Stimulated activated naive CD8-positive, alpha-beta T cell treated with anti-CD3 and anti-CD28 coated beads, Interleukin-15, amount 100 ng/mL, for 72 hours (primary cell): ENCODE results near the gene MCTP2.
"Not testable (repeated sequence)": the region's sequence is repeated elsewhere in the genome, so short reads cannot be mapped to it uniquely, and the experiment has no call there.

ENCODE experiments used
- ATAC-seq: fragments of 150-1000 bp; cut with Tn5 transposase; 2 replicates; pipeline ENCODE4 v1.10.0; 2021; ENCODE audit warnings: mild to moderate bottlenecking, moderate library complexity
- DNase-seq, 2 donors: peaks; one replicate each; pipeline ENCODE4 v3.0.0; 2021 to 2022
- H3K27ac Mint-ChIP-seq, 2 donors: one replicate each; pipeline ENCODE4 v1.8.0; 2022; ENCODE audit warnings: mild to moderate bottlenecking in 2 of 2, mixed read lengths in 2 of 2, moderate library complexity in 2 of 2
- H3K27me3 Mint-ChIP-seq: one replicate; pipeline ENCODE4 v1.8.0; 2022; ENCODE audit warnings: mixed read lengths
- H3K4me1 Mint-ChIP-seq: one replicate; pipeline ENCODE4 v1.8.0; 2022; ENCODE audit warnings: mild to moderate bottlenecking, mixed read lengths
- H3K4me3 Mint-ChIP-seq, 2 donors: one replicate each; pipeline ENCODE4 v1.8.0; 2022; ENCODE audit warnings: mild to moderate bottlenecking in 2 of 2, mixed read lengths in 2 of 2, moderate library complexity in 1 of 2
- H3K9me3 Mint-ChIP-seq, 2 donors: one replicate each; pipeline ENCODE4 v1.8.0; 2022; ENCODE audit warnings: mixed read lengths in 2 of 2

Gene MCTP2

DNA sequence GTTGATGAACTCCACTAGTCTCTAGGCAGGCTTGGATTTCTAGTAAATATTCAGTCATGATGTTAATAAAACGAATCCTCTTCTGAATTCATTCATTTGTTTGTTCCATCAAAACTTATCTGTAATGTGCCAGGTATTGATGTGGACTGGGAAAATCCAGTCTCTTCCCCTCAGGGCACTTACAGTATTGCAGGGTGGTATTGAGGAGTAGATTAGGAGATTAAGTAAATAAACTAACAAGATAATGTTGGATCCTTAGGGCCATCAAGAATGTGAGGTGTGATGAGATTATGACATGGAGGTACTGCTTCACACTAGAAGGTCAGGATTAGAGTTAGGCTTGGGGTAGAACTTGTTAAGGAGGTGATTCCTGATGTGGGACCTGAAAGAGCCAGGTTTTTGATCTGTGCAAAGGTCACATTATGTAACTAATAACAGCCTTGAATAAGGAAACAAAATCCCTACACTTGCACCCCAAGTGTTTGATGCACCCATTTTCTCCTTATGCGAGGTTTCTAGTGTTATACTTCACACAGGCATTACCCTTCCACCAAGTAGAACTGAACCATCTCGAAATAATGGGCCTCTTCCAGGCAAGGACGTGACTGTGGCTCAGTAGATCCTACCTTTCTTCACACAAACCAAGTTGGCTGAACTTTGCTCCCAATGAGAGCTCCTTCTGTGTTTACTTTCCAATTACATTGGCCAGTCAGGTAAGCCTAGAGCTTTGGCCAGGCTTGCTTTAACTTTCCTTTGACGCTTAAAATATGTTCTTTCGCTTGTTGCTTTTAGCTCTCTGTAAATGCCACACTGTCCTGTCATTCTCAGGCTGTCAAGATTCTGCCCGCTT is 16.7 kb downstream of the MCTP2 start:
- peaks cover 2 to 3% of the 10 kb centered on the region in 2 donors for H3K9me3 Mint-ChIP-seq
- DNase-seq = no peak
- ATAC-seq = no peak
- H3K4me3 Mint-ChIP-seq = no peak overlapping the region
- peaks cover 17% of the 10 kb centered on the region for H3K4me1 Mint-ChIP-seq
- H3K27ac Mint-ChIP-seq = no peak overlapping the region
- H3K27me3 Mint-ChIP-seq = no peaks in the 10 kb centered on the region

DNA sequence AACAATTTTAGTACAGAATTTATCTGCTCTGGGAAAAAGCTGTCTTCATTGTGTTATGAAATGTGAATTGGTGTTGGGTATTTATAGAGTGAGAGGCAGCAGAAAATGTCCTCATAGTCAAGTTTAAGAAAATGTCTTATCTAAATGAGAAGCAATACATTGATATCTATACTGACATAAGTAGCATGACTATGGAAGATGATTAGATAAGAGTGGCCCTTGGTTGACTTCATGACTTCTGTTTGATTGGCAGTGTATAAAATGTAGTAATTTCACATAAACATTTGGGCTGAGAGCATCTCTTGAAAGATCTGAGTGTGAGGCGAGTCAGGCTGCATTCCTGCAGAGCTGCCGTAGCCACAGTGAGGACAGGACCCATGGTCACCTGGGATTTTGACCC is 19.4 kb downstream of the MCTP2 start:
- no peak overlapping the region for H3K4me3 Mint-ChIP-seq
- peaks cover 30% of the 10 kb centered on the region for H3K4me1 Mint-ChIP-seq
- no peak overlapping the region for H3K27ac Mint-ChIP-seq
- DNase-seq (no peak), ATAC-seq (no peak)
- H3K9me3 Mint-ChIP-seq = peaks cover 7% of the 10 kb centered on the region in 2 donors
- no peaks in the 10 kb centered on the region for H3K27me3 Mint-ChIP-seq

DNA sequence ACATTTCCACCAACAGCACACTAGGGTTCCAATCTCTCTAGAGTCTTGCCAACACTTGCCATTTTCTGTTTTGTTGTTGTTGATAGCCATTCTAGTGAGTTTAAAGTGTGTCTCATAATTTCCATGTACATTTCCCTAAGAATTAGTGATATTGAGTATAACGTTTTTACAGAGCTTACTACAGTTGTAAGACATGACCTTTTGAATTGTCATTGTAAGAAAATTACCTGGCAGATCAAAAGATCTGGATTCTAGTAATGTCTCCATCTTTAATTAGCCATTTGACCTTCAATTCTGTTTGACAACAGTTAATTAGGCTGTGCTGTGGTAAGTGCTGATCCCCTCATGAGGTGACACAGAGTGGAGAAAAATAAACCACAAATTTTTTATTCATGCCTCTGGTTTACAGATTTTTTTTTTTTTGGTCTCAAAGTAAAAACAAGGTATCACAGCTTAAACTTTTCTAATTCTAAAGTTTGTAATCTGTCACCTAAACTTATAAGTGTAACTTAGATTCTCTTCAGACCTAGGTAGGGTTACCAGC is 20.9 kb downstream of the MCTP2 start:
- DNase-seq (no peak), ATAC-seq (no peak)
- Mint-ChIP-seq H3K4me3 (no peak overlapping the region), H3K27ac (peak overlapping the region in 1 of 2 donors; percentile 13), H3K27me3 (no peaks in the 10 kb centered on the region), H3K9me3 (peaks cover 7% of the 10 kb centered on the region in 2 donors), H3K4me1 (peaks cover 32% of the 10 kb centered on the region)

DNA sequence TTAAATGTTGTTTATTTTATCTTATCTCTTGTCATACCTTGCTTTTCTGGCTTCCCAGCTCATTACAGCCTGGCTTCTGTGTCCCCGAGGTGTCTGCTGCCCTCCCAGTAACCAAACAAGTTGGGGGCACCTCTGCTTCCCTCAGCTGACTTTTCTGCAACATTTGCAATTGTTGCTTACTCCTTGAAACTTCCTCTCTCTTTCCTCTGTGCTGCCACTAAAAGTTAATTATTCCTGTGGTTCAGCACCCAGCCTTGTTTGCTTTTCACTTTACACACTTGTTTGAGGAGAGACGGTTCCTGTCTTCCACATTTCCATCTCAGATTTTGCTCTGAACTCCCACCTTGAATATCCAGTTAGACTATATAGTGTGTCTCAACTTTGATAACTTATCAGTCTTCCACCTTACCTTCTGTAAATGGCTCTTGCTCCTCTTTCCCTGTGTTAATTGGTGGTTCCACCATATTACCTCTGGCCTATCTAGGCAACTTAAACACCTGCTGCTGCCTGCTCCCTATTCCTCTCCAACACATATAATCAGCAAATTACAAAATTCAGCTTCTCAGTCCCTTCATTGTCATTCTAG is 21.6 kb downstream of the MCTP2 start:
- H3K4me3 Mint-ChIP-seq = peak overlapping the region in 1 of 2 donors; percentile 5
- peaks cover 7% of the 10 kb centered on the region in 2 donors for H3K9me3 Mint-ChIP-seq
- ATAC-seq = no peak
- H3K4me1 Mint-ChIP-seq = peaks cover 32% of the 10 kb centered on the region
- no peak for DNase-seq
- no peaks in the 10 kb centered on the region for H3K27me3 Mint-ChIP-seq
- H3K27ac Mint-ChIP-seq = no peak overlapping the region

DNA sequence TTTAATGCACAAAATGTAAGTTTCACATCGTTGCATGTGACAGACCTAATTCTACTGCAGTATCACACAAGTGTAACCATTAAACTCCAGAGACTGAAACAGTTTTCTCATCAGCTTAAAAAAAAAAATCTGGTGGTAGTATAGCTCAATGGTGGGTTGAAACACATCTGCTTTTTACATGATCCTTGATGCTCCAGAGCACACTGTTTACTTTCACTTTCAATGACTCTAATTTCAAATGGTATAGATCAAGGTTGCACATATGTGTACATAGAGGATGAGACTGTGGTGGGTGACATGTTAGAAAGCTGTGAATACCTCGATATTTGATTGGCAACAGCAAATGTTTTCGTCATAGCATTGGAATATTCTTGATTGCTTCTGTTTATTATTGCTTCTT is 22.4 kb downstream of the MCTP2 start:
- H3K27ac Mint-ChIP-seq = no peak overlapping the region
- DNase-seq = no peak
- peak overlapping the region in 1 of 2 donors; percentile 5 for H3K4me3 Mint-ChIP-seq
- H3K4me1 Mint-ChIP-seq = peaks cover 32% of the 10 kb centered on the region
- H3K27me3 Mint-ChIP-seq = no peaks in the 10 kb centered on the region
- peaks cover 7% of the 10 kb centered on the region in 2 donors for H3K9me3 Mint-ChIP-seq
- ATAC-seq = peak; percentile 74

DNA sequence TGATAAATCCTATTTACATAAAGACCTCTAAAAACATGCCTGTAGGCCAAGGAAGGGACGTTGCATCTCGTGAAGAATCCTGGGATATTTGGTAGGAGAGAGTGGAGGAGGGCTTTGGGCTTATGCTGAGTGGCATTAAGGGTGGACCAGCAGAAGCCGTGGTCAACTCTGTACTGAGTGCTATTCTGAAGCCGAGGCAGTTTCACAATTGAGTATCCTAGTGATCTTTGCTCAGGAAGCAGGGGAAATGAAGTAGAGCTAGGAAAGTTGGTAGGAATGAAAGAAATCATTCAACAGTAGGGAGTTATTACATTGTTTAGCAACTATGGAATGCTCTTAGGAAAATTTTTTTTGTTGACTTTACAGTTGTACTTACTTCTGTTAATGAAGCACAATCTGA is 24.2 kb downstream of the MCTP2 start:
- no peak for DNase-seq
- no peaks in the 10 kb centered on the region for H3K27me3 Mint-ChIP-seq
- no peak overlapping the region for H3K27ac Mint-ChIP-seq
- H3K4me1 Mint-ChIP-seq = peaks cover 49% of the 10 kb centered on the region
- peaks cover 7% of the 10 kb centered on the region in 2 donors for H3K9me3 Mint-ChIP-seq
- no peak for ATAC-seq
- no peak overlapping the region for H3K4me3 Mint-ChIP-seq

DNA sequence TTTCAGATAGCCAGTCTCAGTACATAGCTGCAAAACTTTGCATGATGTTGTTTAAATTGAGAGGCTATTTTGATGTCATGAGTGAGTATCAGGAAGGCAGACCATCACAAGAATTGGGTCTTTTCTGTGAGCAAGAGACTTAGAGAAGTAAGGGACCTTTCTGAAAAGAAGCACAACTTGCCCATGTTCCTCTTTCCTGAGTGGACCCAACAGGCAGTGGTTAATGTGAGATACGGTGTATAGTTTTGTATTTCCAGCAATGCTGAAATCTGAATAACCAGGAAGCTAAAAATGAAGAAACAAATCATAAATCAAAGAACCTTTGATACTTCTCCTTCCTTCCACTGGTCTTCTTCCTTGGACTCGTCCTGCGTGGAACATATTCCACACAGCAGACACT is 25.1 kb downstream of the MCTP2 start:
- no peak overlapping the region for H3K4me3 Mint-ChIP-seq
- peaks cover 49% of the 10 kb centered on the region for H3K4me1 Mint-ChIP-seq
- no peak overlapping the region for H3K27ac Mint-ChIP-seq
- no peak for ATAC-seq
- H3K9me3 Mint-ChIP-seq = peaks cover 7% of the 10 kb centered on the region in 2 donors
- no peaks in the 10 kb centered on the region for H3K27me3 Mint-ChIP-seq
- no peak for DNase-seq

DNA sequence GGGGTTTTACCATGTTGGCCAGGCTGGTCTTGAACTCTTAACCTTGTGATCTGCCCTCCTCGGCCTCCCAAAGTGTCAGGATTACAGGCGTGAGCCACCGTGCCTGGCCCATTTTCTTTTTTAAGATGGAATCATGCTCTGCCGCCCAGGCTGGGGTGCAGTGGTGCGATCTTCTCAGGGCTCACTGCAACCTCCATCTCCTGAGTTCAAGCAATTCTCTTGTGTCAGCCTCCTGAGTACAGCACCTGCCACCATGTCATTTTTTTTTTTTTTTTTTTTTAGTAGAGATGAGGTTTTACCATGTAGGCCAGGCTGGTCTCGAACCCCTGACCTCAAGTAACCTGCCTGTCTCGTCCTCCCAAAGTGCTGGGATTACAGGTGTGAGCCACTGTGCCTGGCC is 26.4 kb downstream of the MCTP2 start:
- H3K4me3 Mint-ChIP-seq, H3K27ac Mint-ChIP-seq, DNase-seq, H3K27me3 Mint-ChIP-seq, H3K9me3 Mint-ChIP-seq, ATAC-seq: not testable (repeated sequence)
- H3K4me1 Mint-ChIP-seq = peaks cover 41% of the 10 kb centered on the region

DNA sequence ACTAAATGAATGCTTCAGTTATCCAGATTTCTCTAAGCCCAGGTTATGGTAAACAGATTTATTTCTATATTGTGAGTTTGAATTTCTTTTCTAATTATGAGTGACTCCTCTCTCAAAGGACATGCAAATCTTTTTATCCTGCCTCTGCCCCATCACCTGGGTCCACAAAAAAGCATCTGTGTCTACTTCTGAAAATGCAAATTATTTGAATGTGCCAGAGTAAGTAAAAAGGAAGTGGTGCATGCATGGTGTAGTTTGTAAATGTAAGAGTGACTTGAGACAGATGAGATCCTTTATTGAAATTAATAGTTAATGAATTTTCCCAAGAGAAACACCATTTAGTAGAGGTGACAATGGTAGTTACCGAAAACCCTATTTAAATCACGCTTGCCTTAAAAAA is 26.9 kb downstream of the MCTP2 start:
- no peak overlapping the region for H3K27ac Mint-ChIP-seq
- ATAC-seq = no peak

DNA sequence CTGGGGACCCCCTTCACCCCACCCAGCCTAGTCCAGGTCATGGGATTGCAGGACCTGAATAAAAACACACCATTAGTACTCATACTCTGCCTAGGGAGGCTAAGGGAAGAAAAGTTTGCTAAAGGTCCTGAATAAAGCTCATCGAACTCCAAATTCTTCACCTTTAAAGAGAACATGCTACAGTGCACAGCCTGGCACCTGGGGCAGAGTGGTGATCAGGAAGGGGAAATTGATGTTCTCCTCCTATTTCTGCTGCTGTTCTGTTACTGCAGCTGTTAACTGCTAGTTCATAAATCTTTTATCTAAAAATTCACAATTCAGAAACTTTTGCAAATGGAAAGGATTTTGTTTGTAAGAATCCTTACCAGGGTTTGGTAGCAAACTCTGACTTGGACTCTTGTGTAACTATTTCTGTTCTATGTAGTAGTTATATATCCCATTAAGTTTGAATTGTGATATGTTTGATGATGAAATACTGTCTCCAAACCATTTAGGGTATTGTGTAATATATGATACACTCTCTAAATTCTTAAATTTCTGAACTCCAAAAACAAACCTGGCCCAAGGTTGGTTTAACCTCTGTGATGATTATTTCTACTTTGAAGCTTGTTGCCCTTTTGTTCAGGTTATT is 27.9 kb downstream of the MCTP2 start:
- H3K27ac Mint-ChIP-seq = no peak overlapping the region
- H3K4me3 Mint-ChIP-seq = no peak overlapping the region
- H3K27me3 Mint-ChIP-seq = no peaks in the 10 kb centered on the region
- H3K4me1 Mint-ChIP-seq = peaks cover 41% of the 10 kb centered on the region
- DNase-seq = no peak
- no peaks in the 10 kb centered on the region for H3K9me3 Mint-ChIP-seq
- ATAC-seq = no peak

More for the DNA sequence above, 26.9 kb downstream of the MCTP2 start:
- Mint-ChIP-seq H3K9me3 (peaks cover 2% of the 10 kb centered on the region in 2 donors), H3K4me1 (peaks cover 39% of the 10 kb centered on the region), H3K4me3 (no peak overlapping the region), H3K27me3 (no peaks in the 10 kb centered on the region)
- no peak for DNase-seq

DNA sequence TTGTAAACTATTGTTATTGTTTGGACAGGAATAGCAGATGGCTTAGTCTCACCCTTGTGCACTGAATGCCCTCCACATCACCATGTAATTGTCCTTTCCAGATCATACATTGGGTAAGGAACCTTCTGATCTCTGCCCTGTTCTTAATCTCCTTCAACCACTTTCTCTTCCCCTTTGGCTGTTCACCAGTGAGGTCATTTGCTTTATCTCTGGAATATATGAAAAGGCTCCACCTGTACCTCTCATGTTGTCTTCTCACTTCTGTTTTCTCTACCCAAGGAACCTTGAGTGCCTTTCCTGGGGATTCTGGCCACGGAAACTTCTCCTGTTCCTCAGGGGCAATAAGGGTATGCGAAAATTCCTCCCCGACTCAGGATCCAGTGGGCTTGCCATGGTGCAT is 28.5 kb downstream of the MCTP2 start:
- no peaks in the 10 kb centered on the region for H3K9me3 Mint-ChIP-seq
- DNase-seq (no peak), ATAC-seq (no peak)
- peaks cover 41% of the 10 kb centered on the region for H3K4me1 Mint-ChIP-seq
- no peak overlapping the region for H3K4me3 Mint-ChIP-seq
- no peaks in the 10 kb centered on the region for H3K27me3 Mint-ChIP-seq
- no peak overlapping the region for H3K27ac Mint-ChIP-seq

DNA sequence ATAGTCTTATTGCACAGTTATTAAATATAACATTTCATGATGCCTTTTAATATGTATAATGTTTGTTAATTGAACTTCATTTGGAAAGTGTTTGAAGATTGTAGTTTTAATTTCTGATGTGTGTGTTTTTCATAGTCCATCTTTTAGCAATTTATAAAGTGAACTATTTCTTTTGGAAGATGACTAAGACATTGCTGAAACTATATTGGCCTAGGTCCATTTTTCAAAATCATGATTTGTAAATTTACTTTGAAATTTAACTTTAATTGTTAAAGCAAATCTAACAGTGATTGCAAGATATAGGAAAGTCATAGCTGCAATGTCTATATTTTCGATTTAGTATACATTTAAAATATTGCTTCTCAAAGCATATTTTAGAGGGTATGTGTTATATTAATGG is 30.8 kb downstream of the MCTP2 start:
- ATAC-seq (no peak), DNase-seq (no peak)
- no peak overlapping the region for H3K27ac Mint-ChIP-seq
- no peaks in the 10 kb centered on the region for H3K27me3 Mint-ChIP-seq
- H3K4me3 Mint-ChIP-seq = no peak overlapping the region
- peaks cover 41% of the 10 kb centered on the region for H3K4me1 Mint-ChIP-seq
- H3K9me3 Mint-ChIP-seq = no peaks in the 10 kb centered on the region

DNA sequence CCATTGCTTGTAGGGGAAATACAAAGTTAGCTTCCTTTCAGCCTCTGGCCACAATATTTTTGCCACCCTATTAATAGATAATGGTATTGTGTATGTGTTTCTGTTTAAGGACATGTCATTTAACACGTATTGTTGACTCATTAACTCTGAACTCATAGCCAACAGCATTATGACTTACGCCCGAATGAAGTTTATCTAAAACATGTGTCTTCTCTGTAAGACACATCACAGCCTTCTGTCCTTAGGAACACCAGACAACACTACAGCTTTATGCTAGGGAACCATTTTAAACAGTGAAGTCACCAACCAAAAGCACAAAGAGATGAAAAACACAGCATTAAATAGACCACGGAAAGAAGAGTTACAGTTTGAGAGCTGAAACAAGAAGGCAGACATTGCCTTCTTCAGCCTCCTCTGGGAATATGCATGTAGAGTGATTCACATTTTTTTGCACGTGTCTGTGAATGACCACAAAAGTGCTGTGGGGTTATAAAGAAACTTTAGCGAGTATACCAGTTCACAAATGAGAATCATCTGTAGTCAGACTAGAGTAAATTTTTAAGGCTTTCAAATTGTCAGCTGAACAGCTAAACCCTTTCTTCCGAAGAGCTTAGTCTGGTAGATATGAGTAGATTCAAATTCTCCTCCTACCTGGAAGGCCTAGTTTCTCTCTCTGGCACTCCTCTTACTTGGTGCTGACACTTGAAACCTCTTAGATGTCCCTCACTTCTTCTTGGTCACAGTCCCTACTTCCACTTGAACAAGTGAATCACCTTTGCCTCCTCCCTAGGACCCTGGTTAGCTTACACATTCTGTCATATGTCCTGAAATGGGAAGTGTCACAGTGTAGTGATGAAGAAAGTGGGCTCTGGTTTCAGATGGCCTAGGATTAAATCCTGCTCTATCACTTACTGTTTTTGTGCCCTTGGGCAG is 32.2 kb downstream of the MCTP2 start:
- ATAC-seq = peak; percentile 35
- Mint-ChIP-seq H3K9me3 (peaks cover 0 to 5% of the 10 kb centered on the region in 2 donors), H3K27me3 (no peaks in the 10 kb centered on the region), H3K4me3 (no peak overlapping the region), H3K27ac (peak overlapping the region in 1 of 2 donors; percentile 60), H3K4me1 (peaks cover 46% of the 10 kb centered on the region)
- no peak for DNase-seq

DNA sequence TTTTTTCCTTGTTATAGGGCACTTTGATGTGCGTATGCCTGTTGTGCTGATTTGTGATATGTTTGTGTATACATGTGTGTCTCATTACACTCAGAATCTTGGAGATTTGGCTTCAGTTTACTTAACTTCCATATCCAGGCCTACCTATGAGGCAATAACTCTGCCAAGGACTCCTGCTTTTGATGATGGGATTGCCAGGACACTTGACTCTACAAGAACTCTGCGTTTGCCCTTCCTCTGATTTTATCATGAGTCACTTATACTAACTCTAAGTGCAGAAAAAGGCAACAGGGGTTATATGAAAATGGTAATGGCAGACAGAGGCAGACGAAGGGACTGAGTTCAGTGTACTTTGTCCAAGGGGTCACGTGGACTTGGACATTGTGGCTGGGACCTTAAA is 33.6 kb downstream of the MCTP2 start:
- Mint-ChIP-seq H3K4me1 (peaks cover 34% of the 10 kb centered on the region), H3K27me3 (no peaks in the 10 kb centered on the region), H3K27ac (no peak overlapping the region), H3K4me3 (no peak overlapping the region), H3K9me3 (peaks cover 0 to 5% of the 10 kb centered on the region in 2 donors)
- ATAC-seq = no peak
- no peak for DNase-seq

DNA sequence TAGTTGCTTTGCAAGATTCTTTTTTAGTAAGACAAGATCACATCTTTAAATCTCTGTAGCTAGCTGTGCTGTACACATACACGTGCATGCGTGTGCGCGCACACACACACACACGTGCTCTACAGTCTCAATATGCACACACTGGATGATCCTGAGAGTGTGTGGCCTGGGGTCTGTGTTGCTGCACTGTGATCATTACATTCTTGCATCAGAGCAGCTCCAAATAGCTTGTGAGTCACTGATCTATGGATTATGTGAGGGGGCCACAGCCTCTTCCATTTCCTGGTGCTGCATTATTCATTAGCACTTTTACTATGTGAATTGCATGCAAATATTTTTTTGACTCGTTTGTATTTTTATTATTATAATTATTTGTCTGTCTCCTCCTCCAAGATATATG is 34.6 kb downstream of the MCTP2 start:
- no peaks in the 10 kb centered on the region for H3K27me3 Mint-ChIP-seq
- no peak for DNase-seq
- no peak for ATAC-seq
- no peak overlapping the region for H3K27ac Mint-ChIP-seq
- H3K9me3 Mint-ChIP-seq = peaks cover 0 to 5% of the 10 kb centered on the region in 2 donors
- peaks cover 30% of the 10 kb centered on the region for H3K4me1 Mint-ChIP-seq
- H3K4me3 Mint-ChIP-seq = no peak overlapping the region
